IPS DF 19.7 (cell line): Measurements from ENCODE around the gene SLC22A5.

ENCODE experiments used
- DNase-seq: peaks from one replicate; pipeline ENCODE4 v3.0.0-alpha.2; 2013; ENCODE audit warnings: low read depth, low spot score

SLC22A5 gene

GRCh38 chr5:132365213-132365612, 4.3 kb upstream of the SLC22A5 start:
- no peak for DNase-seq

- DNase-seq: no peak
Measured at GRCh38 chr5:132368186-132368585, 1.3 kb upstream of the SLC22A5 start.

- no peak for DNase-seq
Measured at GRCh38 chr5:132369007-132369473, 470 bp upstream of the SLC22A5 start.

GRCh38 chr5:132370181-132370970, 866 bp downstream of the SLC22A5 start:
- no peak for DNase-seq

- no peak for DNase-seq
Measured at GRCh38 chr5:132370971-132371602, 1.6 kb downstream of the SLC22A5 start.

- no peak for DNase-seq
Measured at GRCh38 chr5:132371603-132371994, 2.1 kb downstream of the SLC22A5 start.

- no peak for DNase-seq
Measured at GRCh38 chr5:132372127-132372526, 2.6 kb downstream of the SLC22A5 start.

GRCh38 chr5:132372542-132372941, 3.0 kb downstream of the SLC22A5 start:
- no peak for DNase-seq

GRCh38 chr5:132375957-132376356, 6.4 kb downstream of the SLC22A5 start:
- DNase-seq: no peak

- DNase-seq: no peak
Measured at GRCh38 chr5:132376694-132377641, 7.5 kb downstream of the SLC22A5 start.

- DNase-seq: no peak
Measured at GRCh38 chr5:132377738-132378137, 8.2 kb downstream of the SLC22A5 start.

- DNase-seq: no peak
Measured at GRCh38 chr5:132378580-132378979, 9.1 kb downstream of the SLC22A5 start.

GRCh38 chr5:132380047-132380446, 10.5 kb downstream of the SLC22A5 start:
- no peak for DNase-seq

GRCh38 chr5:132380741-132381140, 11.2 kb downstream of the SLC22A5 start:
- no peak for DNase-seq

- DNase-seq: no peak
Measured at GRCh38 chr5:132381614-132382013, 12.1 kb downstream of the SLC22A5 start.

- no peak for DNase-seq
Measured at GRCh38 chr5:132383261-132383660, 13.8 kb downstream of the SLC22A5 start.

- DNase-seq: no peak
Measured at GRCh38 chr5:132383984-132384383, 14.5 kb downstream of the SLC22A5 start.

- DNase-seq: no peak
Measured at GRCh38 chr5:132384506-132385050, 15.1 kb downstream of the SLC22A5 start.

GRCh38 chr5:132385326-132386105, 16.0 kb downstream of the SLC22A5 start:
- DNase-seq: no peak

- DNase-seq: peak; percentile 38
Measured at GRCh38 chr5:132386644-132387286, 17.3 kb downstream of the SLC22A5 start.
